Spleen (tissue), 7 donors: ENCODE data around the gene HSPA9.

ENCODE experiments used
- CTCF ChIP-seq, 11 experiments: fragments of 200-600 bp in 7 of 11; fragments of 450-650 bp in 4 of 11; sonication (generic) in 4 of 11; IDR thresholded peaks in 8 of 11; conservative IDR thresholded peaks in 3 of 11; 1 replicate in 7 of 11; 2 replicates in 4 of 11; pipeline versions ENCODE4 v1.4.0 to v1.8.0; 2016 to 2021; ENCODE audit warnings: antibody characterized with exemption in 11 of 11, inconsistent platforms in 4 of 11, mild to moderate bottlenecking in 1 of 11
- POLR2A ChIP-seq, 3 donors: fragments of 450-650 bp; IDR thresholded peaks; one replicate each; pipeline ENCODE4 v1.5.1; 2017; ENCODE audit warnings: antibody characterized with exemption in 3 of 3, mild to moderate bottlenecking in 1 of 3
- POLR2AphosphoS5 ChIP-seq, 3 donors: sonication (generic); formaldehyde crosslinking; IDR thresholded peaks; one replicate each; pipeline ENCODE4 v1.5.1; 2017; ENCODE audit warnings: antibody characterized with exemption in 3 of 3
- donor health status: DM: no; HTN: no; CAD: no; lungs with moderate emphysema.
- donor health status: DM: no; HTN: no; CAD: no.
- donor health status: DM: no; HTN: no; CAD: no.

- TF ChIP-seq POLR2AphosphoS5 (IDR thresholded peaks at IDR 0.05) (no peak), CTCF (IDR thresholded peaks at IDR 0.05 in 8 of 11, conservative IDR thresholded peaks at IDR 0.05 in 3 of 11) (no peak), POLR2A (IDR thresholded peaks at IDR 0.05) (no peak)
These were observed 57.8 kb downstream of the HSPA9 start for GRCh38 chr5:138517437-138517836.
